ENCODE measurements around the gene MID1IP1. TPM values are rescaled to one million over a fixed set of nuclear protein-coding genes. Genes with fewer than 3 reads are reported as not detected.

The MID1IP1 gene
- total and polyA plus RNA-seq, 4 donors, result 6.8 to 92.0 (median 37.0) TPM

GRCh38 chrX:38770152-38770551, 31.1 kb upstream of the MID1IP1 start:
- no peaks in the 10 kb centered on the region for H3K27me3 ChIP-seq (ENCODE audit: control insufficient read depth in 4 of 4, insufficient read depth in 4 of 4, low read length in 3 of 4)
- 93% methylated on average over 10 of the region's 10 CpGs for WGBS
- peak; percentile 33 for DNase-seq (ENCODE audit: low spot score)
- no peak overlapping the region for H3K9ac ChIP-seq (ENCODE audit: low read depth in 1 of 2, low read length in 2 of 2)
- H3K27ac ChIP-seq (ENCODE audit: low read depth in 1 of 2, low read length in 2 of 2), result no peak overlapping the region
- TF ChIP-seq FOXA1 (IDR thresholded peaks at IDR 0.05) (no peak), REST (IDR thresholded peaks at IDR 0.05) (no peak), CTCF (IDR thresholded peaks at IDR 0.05; ENCODE audit: low read depth, low read length, missing input control) (no peak), RAD21 (IDR thresholded peaks at IDR 0.05) (no peak), YY1 (IDR thresholded peaks at IDR 0.05) (no peak), NR2F2 (IDR thresholded peaks at IDR 0.05) (no peak), SP1 (IDR thresholded peaks at IDR 0.05) (no peak), TAF1 (conservative IDR thresholded peaks at IDR 0.05) (no peak), HNF4A (conservative IDR thresholded peaks at IDR 0.05) (no peak), ZBTB33 (IDR thresholded peaks at IDR 0.05) (no peak), GABPA (IDR thresholded peaks at IDR 0.05 in 1 of 2, conservative IDR thresholded peaks at IDR 0.05 in 1 of 2) (no peak), EGR1 (IDR thresholded peaks at IDR 0.05; ENCODE audit: low read depth in 2 of 2) (no peak), JUND (IDR thresholded peaks at IDR 0.05) (no peak), HNF4G (IDR thresholded peaks at IDR 0.05) (no peak), FOXA2 (IDR thresholded peaks at IDR 0.05) (no peak), MAX (IDR thresholded peaks at IDR 0.05) (no peak), RXRA (IDR thresholded peaks at IDR 0.05) (no peak), ATF3 (IDR thresholded peaks at IDR 0.05) (no peak)
- H3K4me1 ChIP-seq (ENCODE audit: control insufficient read depth in 4 of 4, insufficient read depth in 4 of 4, low read length in 3 of 4), result no peaks in the 10 kb centered on the region
- H3K9me3 ChIP-seq (ENCODE audit: control insufficient read depth in 4 of 4, low read length in 3 of 4), result no peaks in the 10 kb centered on the region
- no peak overlapping the region for H3K4me3 ChIP-seq (ENCODE audit: low read depth in 1 of 3, low read length in 3 of 3)
- H3K36me3 ChIP-seq (ENCODE audit: control insufficient read depth in 4 of 4, insufficient read depth in 3 of 4, low read depth in 1 of 4, low read length in 3 of 4), result no peaks in the 10 kb centered on the region
